Right lobe of liver (tissue), 6 donors: ENCODE data around the gene KLK5. TPM values are rescaled to one million over a fixed set of nuclear protein-coding genes. Genes with fewer than 3 reads are reported as not detected.
"Not testable (repeated sequence)": the region's sequence is repeated elsewhere in the genome, so short reads cannot be mapped to it uniquely, and the experiment has no call there.

Source experiments
- ATAC-seq, 4 donors: fragments of 200-7000 bp; cut with Tn5 transposase; one replicate each; pipeline ENCODE4 v1.9.1; 2020; ENCODE audit warnings: mild to moderate bottlenecking in 4 of 4, moderate library complexity in 4 of 4
- DNase-seq, 3 donors: peaks; one replicate each; pipeline ENCODE4 v3.0.0-alpha.2; 2020
- H3K27ac ChIP-seq, 3 donors: fragments of 200-600 bp; one replicate each; pipeline ENCODE4 v1.8.0; 2022
- H3K27me3 ChIP-seq, 2 donors: fragments of 200-600 bp; one replicate each; pipeline ENCODE4 v1.8.0; 2022
- H3K36me3 ChIP-seq, 4 donors: fragments of 200-600 bp; sonication (generic) in 1 of 4; one replicate each; pipeline versions ENCODE4 v1.5.1 to v1.8.0; 2017 to 2022; ENCODE audit warnings: control low read depth in 1 of 4
- H3K4me1 ChIP-seq, 4 donors: fragments of 200-600 bp; sonication (generic) in 1 of 4; one replicate each; pipeline versions ENCODE4 v1.5.1 to v1.8.0; 2017 to 2022; ENCODE audit warnings: control low read depth in 1 of 4
- H3K4me3 ChIP-seq, 3 donors: fragments of 200-600 bp; one replicate each; pipeline ENCODE4 v1.8.0; 2022
- H3K9me3 ChIP-seq, 4 donors: fragments of 200-600 bp; sonication (generic) in 1 of 4; one replicate each; pipeline versions ENCODE4 v1.5.1 to v1.8.0; 2017 to 2022; ENCODE audit warnings: control low read depth in 1 of 4
- CTCF ChIP-seq, 4 donors: fragments of 200-600 bp in 3 of 4; fragments of 450-650 bp in 1 of 4; IDR thresholded peaks; one replicate each; pipeline versions ENCODE4 v1.5.1 to v1.8.0; 2016 to 2022; ENCODE audit warnings: antibody characterized with exemption in 4 of 4, mild to moderate bottlenecking in 2 of 4
- POLR2A ChIP-seq: fragments of 450-650 bp; IDR thresholded peaks from one replicate; pipeline ENCODE4 v1.6.1; 2017; ENCODE audit warnings: antibody characterized with exemption, mild to moderate bottlenecking
- WGBS: methylation state at CpG from one replicate; pipeline ENCODE4 v1.1.6; 2018; ENCODE audit warnings: low coverage, low lambda C conversion rate; ENCODE audit not compliant: insufficient coverage; ENCODE audit errors: missing lambda C conversion rate; 5-methylcytosine and 5-hydroxymethylcytosine counted together
- intact Hi-C, 2 donors: fragments of 100-400 bp; cut with DNase I; formaldehyde crosslinking; loops; one replicate each; pipeline versions ENCODE4 v1.11.2 to v1.14.1; 2022
- total RNA-seq, 6 experiments: library from RNA; depleted of rRNA in 2 of 6; stranded (reverse); fragments of >200 nt in 2 of 6; fragmentation: NEBNext Ultra II Directional in 3 of 6; extraction: Animal tissue kit (Norgen Biotek cat#: 25700) in 3 of 6; gene quantifications; one replicate each; pipeline versions ENCODE4 v1.1.0 to v1.2.4, GENCODE V29; 2016 to 2023
- donor health status: DM: no; HTN: yes; CAD: no.
- donor health status: DM: no; HTN: no; CAD: no.
- donor health status: DM: no; HTN: no; CAD: no.
- donor health status: DM: no; HTN: yes; CAD: no.
- donor health status: DM: no; HTN: yes; CAD: no.

KLK5 gene
- total RNA-seq, 6 experiments from 2014 or later, result not detected

- intact Hi-C loops, result no loop called here
- Histone ChIP-seq H3K27me3 (no peaks in the 10 kb centered on the region), H3K27ac (no peak overlapping the region), H3K9me3 (no peaks in the 10 kb centered on the region), H3K4me1 (no peaks in the 10 kb centered on the region), H3K36me3 (no peaks in the 10 kb centered on the region), H3K4me3 (no peak overlapping the region)
- TF ChIP-seq POLR2A (no peak), CTCF (IDR thresholded peaks at IDR 0.05) (no peak)
- no peak for DNase-seq
- no peak for ATAC-seq
- WGBS, result 86% methylated on average over 1 of the region's 3 CpGs
Measured at GRCh38 chr19:50897191-50897607, 55.6 kb downstream of the KLK5 start.

- Histone ChIP-seq H3K4me1 (no peaks in the 10 kb centered on the region), H3K27me3 (no peaks in the 10 kb centered on the region), H3K36me3 (no peaks in the 10 kb centered on the region), H3K9me3 (no peaks in the 10 kb centered on the region), H3K4me3 (no peak overlapping the region), H3K27ac (no peak overlapping the region)
- ATAC-seq (no peak), DNase-seq (no peak)
- intact Hi-C loops, result no loop called here
- 42% methylated on average over 4 of the region's 6 CpGs for WGBS
- TF ChIP-seq POLR2A, result no peak
- TF ChIP-seq CTCF (IDR thresholded peaks at IDR 0.05), result no peak
Measured at GRCh38 chr19:50896591-50897190, 56.1 kb downstream of the KLK5 start.

- H3K36me3 ChIP-seq, H3K4me1 ChIP-seq, H3K27ac ChIP-seq, H3K4me3 ChIP-seq, ATAC-seq, intact Hi-C loops, H3K9me3 ChIP-seq, H3K27me3 ChIP-seq, DNase-seq: not testable (repeated sequence)
- 57% methylated on average over 8 of the region's 9 CpGs for WGBS
Measured at GRCh38 chr19:50896089-50896590, 56.7 kb downstream of the KLK5 start.

- ATAC-seq (no peak), DNase-seq (no peak)
- no peak overlapping the region for H3K4me3 ChIP-seq
- intact Hi-C loops, result no loop called here
- no peaks in the 10 kb centered on the region for H3K27me3 ChIP-seq
- no peaks in the 10 kb centered on the region for H3K4me1 ChIP-seq
- H3K9me3 ChIP-seq, result no peaks in the 10 kb centered on the region
- WGBS, result 51% methylated on average over 5 of the region's 10 CpGs
- no peak overlapping the region for H3K27ac ChIP-seq
- H3K36me3 ChIP-seq, result no peaks in the 10 kb centered on the region
- TF ChIP-seq POLR2A (no peak), CTCF (IDR thresholded peaks at IDR 0.05) (no peak)
Measured at GRCh38 chr19:50894478-50895356, 58.1 kb downstream of the KLK5 start.

Other genes starting within 250 kb of the KLK5 start
- gene SHANK1, start 233.2 kb downstream of the KLK5 start, total RNA-seq, result under 1 TPM in 4 of 6 experiments, not detected in 2; 0.07 to 0.62 (median 0.25) TPM
- gene CLEC11A, start 229.7 kb downstream of the KLK5 start, total RNA-seq, result 1 to 10 TPM; 1.7 to 9.9 (median 5.0) TPM
- not detected for gene GPR32, start 182.6 kb downstream of the KLK5 start, total RNA-seq
- gene ACP4, start 162.6 kb downstream of the KLK5 start, total RNA-seq, result under 1 TPM in 1 of 6 experiments, not detected in 5; 0.37 TPM
- gene KLK1, start 129.3 kb downstream of the KLK5 start, total RNA-seq, result not detected
- not detected for gene KLK15, start 119.5 kb downstream of the KLK5 start, total RNA-seq
- gene KLK3, start 98.1 kb downstream of the KLK5 start, total RNA-seq, result not detected
- not detected for gene KLK2, start 79.6 kb downstream of the KLK5 start, total RNA-seq
- gene KLK4, start 41.6 kb downstream of the KLK5 start, total RNA-seq, result not detected
- gene KLK6, start 16.6 kb upstream of the KLK5 start, total RNA-seq, result not detected
- gene KLK7, start 30.9 kb upstream of the KLK5 start, total RNA-seq, result not detected
- gene KLK8, start 48.6 kb upstream of the KLK5 start, total RNA-seq, result not detected
- under 1 TPM in 2 of 6 experiments, not detected in 4; 0.13 to 0.43 TPM for gene KLK10, start 66.7 kb upstream of the KLK5 start, total RNA-seq
- gene KLK11, start 73.6 kb upstream of the KLK5 start, total RNA-seq, result not detected
- gene KLK12, start 82.0 kb upstream of the KLK5 start, total RNA-seq, result not detected
- not detected for gene KLK13, start 112.1 kb upstream of the KLK5 start, total RNA-seq
- under 1 TPM in 2 of 6 experiments, not detected in 4; 0.17 to 0.18 TPM for gene KLK14, start 129.8 kb upstream of the KLK5 start, total RNA-seq
- gene CTU1, start 155.4 kb upstream of the KLK5 start, total RNA-seq, result 1 to 10 TPM; 3.3 to 6.4 (median 3.9) TPM
- 1 to 10 TPM; 3.8 to 7.9 (median 4.1) TPM for gene SIGLEC9, start 171.9 kb upstream of the KLK5 start, total RNA-seq
- gene SIGLEC7, start 189.3 kb upstream of the KLK5 start, total RNA-seq, result 1 to 10 TPM; 2.4 to 7.3 (median 3.9) TPM